Osteocyte (in vitro differentiated cells): ENCODE measurements around the gene TOR2A. TPM values are rescaled to one million over a fixed set of nuclear protein-coding genes. Genes with fewer than 3 reads are reported as not detected.

ENCODE experiments used
- DNase-seq: peaks from one replicate; pipeline ENCODE4 v3.0.0; 2021; ENCODE audit warnings: mixed read lengths; ENCODE audit not compliant: unreplicated experiment; ENCODE audit errors: extremely low spot score
- H3K27ac Mint-ChIP-seq: one replicate; pipeline ENCODE4 v1.8.0; 2021; ENCODE audit warnings: mild to moderate bottlenecking, mixed read lengths; ENCODE audit not compliant: unreplicated experiment
- H3K27me3 Mint-ChIP-seq: one replicate; pipeline ENCODE4 v1.8.0; 2021; ENCODE audit warnings: mixed read lengths; ENCODE audit not compliant: unreplicated experiment
- H3K36me3 Mint-ChIP-seq: one replicate; pipeline ENCODE4 v1.8.0; 2021; ENCODE audit warnings: mixed read lengths; ENCODE audit not compliant: unreplicated experiment
- H3K4me1 Mint-ChIP-seq: one replicate; pipeline ENCODE4 v1.8.0; 2021; ENCODE audit warnings: mixed read lengths; ENCODE audit not compliant: unreplicated experiment
- H3K4me3 Mint-ChIP-seq: one replicate; pipeline ENCODE4 v1.8.0; 2021; ENCODE audit warnings: mild to moderate bottlenecking, moderate library complexity, mixed read lengths; ENCODE audit not compliant: unreplicated experiment
- H3K9me3 Mint-ChIP-seq: one replicate; pipeline ENCODE4 v1.8.0; 2021; ENCODE audit warnings: mixed read lengths; ENCODE audit not compliant: unreplicated experiment
- total RNA-seq: library from RNA; stranded (reverse); gene quantifications from 2 replicates; pipeline ENCODE4 v1.2.1, GENCODE V29; 2021
- TF ChIP-seq, protein P1 (sequence below): fragments of 200-600 bp; sonication (generic); IDR thresholded peaks from 2 replicates; pipeline ENCODE4 v1.5.0; 2021; ENCODE audit warnings: antibody characterized with exemption, mild to moderate bottlenecking, moderate library complexity

The TOR2A gene
- total RNA-seq, 1 donor from 2014 or later = 9.3 TPM

DNA sequence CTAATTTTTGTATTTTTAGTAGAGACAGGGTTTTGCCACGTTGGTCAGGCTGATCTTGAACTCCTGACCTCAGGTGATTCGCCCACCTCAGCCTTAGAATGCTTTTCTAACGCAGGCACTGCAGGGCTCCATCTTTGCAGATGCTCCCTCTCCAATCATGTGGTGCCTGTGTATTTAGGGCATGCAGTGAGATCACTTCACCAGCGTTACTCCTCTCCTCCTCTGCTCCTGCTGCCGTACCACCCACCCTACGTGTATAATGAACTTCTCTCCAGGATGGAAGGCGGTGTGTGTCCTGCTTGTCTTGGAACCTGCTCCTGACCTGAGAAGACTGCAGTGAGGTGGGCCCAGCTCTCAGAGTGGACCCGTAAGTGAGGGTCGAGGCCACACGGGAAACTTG lies 42.0 kb downstream of the TOR2A start:
- Mint-ChIP-seq H3K9me3 (no peaks in the 10 kb centered on the region), H3K27ac (no peak overlapping the region), H3K4me3 (no peak overlapping the region), H3K36me3 (peaks cover 31% of the 10 kb centered on the region), H3K4me1 (peaks cover 8% of the 10 kb centered on the region), H3K27me3 (no peaks in the 10 kb centered on the region)
- no peak for DNase-seq
- TF ChIP-seq, protein P1, sequence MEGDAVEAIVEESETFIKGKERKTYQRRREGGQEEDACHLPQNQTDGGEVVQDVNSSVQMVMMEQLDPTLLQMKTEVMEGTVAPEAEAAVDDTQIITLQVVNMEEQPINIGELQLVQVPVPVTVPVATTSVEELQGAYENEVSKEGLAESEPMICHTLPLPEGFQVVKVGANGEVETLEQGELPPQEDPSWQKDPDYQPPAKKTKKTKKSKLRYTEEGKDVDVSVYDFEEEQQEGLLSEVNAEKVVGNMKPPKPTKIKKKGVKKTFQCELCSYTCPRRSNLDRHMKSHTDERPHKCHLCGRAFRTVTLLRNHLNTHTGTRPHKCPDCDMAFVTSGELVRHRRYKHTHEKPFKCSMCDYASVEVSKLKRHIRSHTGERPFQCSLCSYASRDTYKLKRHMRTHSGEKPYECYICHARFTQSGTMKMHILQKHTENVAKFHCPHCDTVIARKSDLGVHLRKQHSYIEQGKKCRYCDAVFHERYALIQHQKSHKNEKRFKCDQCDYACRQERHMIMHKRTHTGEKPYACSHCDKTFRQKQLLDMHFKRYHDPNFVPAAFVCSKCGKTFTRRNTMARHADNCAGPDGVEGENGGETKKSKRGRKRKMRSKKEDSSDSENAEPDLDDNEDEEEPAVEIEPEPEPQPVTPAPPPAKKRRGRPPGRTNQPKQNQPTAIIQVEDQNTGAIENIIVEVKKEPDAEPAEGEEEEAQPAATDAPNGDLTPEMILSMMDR = no peak

DNA sequence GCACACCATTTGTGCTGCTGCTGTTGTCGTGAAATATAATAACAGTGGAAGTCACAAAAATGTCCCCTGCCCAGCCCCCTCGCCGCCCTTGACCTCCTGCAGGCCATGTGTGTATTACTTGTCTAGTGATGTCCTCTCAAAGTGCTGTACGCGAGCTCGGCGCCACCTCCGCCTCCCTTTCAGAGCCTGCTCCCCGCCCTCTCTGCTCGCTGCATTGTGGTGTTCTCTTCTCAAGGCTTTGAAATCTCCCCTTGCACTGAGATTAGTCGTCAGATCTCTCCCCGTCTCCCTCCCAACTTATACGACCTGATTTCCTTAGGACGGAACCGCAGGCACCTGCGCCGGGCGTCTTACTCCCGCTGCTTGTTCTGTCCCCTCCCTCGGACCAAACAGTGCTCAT lies 43.0 kb downstream of the TOR2A start:
- Mint-ChIP-seq H3K4me3 (no peak overlapping the region), H3K27ac (no peak overlapping the region), H3K36me3 (peaks cover 31% of the 10 kb centered on the region), H3K27me3 (no peaks in the 10 kb centered on the region), H3K4me1 (peaks cover 9% of the 10 kb centered on the region), H3K9me3 (no peaks in the 10 kb centered on the region)
- no peak for DNase-seq
- TF ChIP-seq, protein P1 = no peak

DNA sequence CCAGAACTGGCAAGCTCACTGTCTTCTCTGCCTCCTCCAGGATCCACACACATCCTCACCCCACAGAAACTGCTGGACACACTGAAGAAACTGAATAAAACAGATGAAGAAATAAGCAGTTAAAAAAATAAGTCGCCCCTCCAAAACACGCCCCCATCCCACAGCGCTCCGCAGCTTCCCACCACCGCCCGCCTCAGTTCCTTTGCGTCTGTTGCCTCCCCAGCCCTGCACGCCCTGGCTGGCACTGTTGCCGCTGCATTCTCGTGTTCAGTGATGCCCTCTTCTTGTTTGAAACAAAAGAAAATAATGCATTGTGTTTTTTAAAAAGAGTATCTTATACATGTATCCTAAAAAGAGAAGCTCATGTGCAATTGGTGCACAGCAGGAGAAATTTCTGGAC lies 44.4 kb downstream of the TOR2A start:
- Mint-ChIP-seq H3K9me3 (no peaks in the 10 kb centered on the region), H3K36me3 (peaks cover 33% of the 10 kb centered on the region), H3K27ac (no peak overlapping the region), H3K4me3 (no peak overlapping the region), H3K27me3 (no peaks in the 10 kb centered on the region), H3K4me1 (peaks cover 22% of the 10 kb centered on the region)
- DNase-seq = no peak
- TF ChIP-seq, protein P1 = no peak

DNA sequence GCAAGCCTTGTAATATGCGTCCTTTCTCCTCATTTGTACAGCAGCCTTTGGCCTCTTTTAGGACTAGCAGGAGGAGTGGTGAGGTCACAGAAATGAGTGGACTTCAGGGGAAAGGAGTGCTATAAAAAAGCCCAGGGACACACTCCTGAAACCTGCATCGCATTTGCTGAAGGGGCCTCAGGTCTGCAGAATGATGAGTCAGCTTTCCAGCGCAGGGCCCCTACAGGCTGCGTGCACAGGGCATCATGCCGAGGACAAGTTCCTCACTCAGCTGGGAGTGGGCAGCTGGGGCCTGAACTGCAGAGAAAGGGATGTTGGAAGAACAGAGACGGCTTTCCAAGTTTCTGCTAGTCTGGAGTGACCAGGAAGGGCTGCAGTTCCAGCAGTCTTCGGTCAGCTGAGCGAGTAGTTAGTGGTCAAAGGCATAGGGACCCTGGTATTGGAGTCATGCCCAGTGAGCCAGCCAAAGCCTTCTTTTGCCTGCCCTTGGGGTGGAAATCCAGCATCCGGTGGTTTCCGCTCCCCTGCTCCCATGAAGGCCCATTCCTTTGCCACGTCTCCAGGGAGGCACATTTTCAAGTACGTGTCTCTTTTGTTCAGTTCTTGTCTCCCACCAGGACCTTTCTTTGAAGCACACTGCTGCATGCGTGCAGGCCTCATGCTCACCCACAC lies 45.6 kb downstream of the TOR2A start:
- Mint-ChIP-seq H3K4me1 (peaks cover 23% of the 10 kb centered on the region), H3K27ac (no peak overlapping the region), H3K4me3 (no peak overlapping the region), H3K36me3 (peaks cover 28% of the 10 kb centered on the region), H3K27me3 (no peaks in the 10 kb centered on the region), H3K9me3 (no peaks in the 10 kb centered on the region)
- TF ChIP-seq, protein P1 = no peak
- no peak for DNase-seq

DNA sequence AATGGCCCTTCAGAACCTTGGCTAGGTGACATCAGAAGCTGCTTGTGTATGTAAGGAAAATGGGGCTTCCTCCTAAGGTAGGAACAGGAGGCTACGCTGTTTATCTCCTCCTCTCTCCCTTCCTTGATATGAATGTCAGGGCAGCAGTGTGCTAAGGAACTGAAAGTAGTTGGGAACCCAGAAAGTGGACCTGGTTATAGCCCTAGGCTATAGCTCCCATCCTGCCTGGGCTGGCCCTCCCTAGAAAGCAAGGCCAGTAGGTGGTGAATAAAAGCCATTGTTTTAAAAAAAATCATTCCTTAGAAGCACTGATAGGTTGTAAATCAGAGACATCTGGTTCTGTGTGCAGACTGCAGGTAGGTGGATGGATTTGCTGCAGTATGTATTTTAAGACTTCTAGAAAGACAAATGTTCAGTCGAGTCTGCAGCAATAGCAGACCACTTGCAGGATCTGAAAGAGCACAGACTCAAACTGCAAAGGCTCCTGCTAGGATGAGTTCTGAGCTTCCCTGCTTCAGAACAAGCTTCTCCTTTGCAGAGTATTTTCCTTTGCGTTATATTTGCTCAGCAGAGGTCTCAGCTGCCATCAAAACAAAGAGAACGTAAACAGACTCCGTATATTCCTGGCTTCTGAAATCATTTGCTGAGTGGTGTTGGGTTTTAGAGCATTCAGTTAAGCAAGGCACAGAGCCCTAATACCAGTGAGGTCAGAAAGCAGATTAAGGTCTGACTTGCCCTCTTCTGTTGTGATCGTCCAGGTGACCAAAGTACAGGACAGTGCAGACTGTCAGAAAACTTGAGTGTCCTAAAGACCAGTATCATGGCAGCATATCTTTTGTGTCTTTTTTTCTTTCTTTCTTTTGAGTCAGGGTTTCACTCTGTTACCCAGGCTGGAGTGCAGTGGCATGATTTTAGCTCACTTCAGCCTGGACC lies 48.4 kb downstream of the TOR2A start:
- Mint-ChIP-seq H3K4me3 (no peak overlapping the region), H3K27me3 (no peaks in the 10 kb centered on the region), H3K27ac (no peak overlapping the region), H3K9me3 (no peaks in the 10 kb centered on the region), H3K36me3 (peaks cover 39% of the 10 kb centered on the region), H3K4me1 (peaks cover 35% of the 10 kb centered on the region)
- TF ChIP-seq, protein P1 = no peak
- DNase-seq = no peak
